ENCODE data around the gene CPEB4.

- TF ChIP-seq CTCF (IDR thresholded peaks at IDR 0.05), result no peak
- no peak for TF ChIP-seq EZH2 (IDR thresholded peaks at IDR 0.05; ENCODE audit: borderline replicate concordance, insufficient read depth, low read depth, low read length, poor library complexity, severe bottlenecking)
Observed at GRCh38 chr5:173945160-173945559, 57.0 kb downstream of the CPEB4 start.

Data from B cell (primary cell).